Superior temporal gyrus (tissue), 1 donor: ENCODE measurements around the gene RPS6KC1.
"Not testable (repeated sequence)": the region's sequence is repeated elsewhere in the genome, so short reads cannot be mapped to it uniquely, and the experiment has no call there.

Source experiments
- DNase-seq: peaks from one replicate; pipeline ENCODE4 v3.0.0-alpha.2; 2016; ENCODE audit errors: extremely low spot score

RPS6KC1 gene

DNA sequence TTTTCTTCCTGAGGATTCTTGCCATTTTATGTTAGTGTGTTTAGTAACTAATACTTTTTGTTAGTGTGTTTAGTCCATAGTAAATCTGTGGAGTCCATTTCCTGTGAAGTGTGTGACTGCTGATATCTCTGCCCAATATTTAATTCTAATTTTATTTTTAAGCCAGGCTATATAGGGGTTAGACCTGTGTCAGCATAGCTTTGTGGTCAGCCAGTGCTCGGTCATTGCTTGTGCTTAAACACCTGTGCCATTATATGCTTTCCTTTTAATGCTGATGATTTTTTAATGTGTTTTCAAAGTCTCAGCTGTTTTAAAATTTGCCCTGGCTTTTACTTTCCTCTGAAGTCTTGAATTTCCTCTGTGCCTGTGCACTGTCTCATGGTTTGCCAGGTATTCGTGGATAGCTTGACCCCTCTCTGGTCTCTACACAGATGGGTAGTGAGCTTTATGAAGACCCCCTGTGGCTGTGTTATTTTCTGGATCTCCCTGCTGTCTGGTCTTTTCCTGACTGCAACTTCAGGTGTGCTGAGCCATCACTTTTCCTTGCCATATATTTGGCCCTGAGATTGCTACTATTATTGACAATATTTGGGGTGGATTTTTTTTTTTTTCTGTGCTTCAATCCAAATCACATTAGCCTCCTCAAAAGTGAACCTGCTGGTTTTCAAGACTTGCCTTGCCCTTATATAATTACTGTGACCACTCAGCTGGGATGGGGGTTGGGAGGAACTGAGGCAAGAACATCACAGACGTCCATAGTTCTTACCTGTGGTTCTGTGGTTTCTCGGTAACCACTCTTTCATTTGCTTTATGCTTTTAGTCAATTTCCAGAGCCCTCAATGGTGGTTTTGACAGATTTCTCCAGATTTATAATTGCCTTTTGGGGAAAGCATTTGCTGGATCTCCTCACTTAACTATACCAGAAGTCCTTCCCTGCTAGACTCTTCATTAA lies 59.6 kb downstream of the RPS6KC1 start:
- DNase-seq = no peak

DNA sequence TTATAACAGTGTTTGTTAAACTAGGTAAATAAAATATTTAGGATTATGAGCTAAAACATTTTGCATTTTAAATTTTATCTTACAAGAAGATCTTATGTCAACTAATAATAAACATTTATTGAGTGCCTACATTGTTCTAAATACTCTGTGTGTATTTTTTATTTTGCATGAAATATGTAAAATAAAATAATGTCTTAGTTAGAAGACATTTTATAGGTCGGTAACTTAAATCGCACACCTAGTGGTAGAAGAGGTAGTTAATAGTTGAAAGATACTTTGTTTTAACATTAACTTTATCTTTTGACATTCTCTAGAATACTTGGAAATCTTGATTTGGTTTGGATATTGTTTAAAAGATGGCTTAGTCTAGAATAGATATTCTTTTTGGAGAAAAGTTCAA lies 60.5 kb downstream of the RPS6KC1 start:
- DNase-seq = no peak

DNA sequence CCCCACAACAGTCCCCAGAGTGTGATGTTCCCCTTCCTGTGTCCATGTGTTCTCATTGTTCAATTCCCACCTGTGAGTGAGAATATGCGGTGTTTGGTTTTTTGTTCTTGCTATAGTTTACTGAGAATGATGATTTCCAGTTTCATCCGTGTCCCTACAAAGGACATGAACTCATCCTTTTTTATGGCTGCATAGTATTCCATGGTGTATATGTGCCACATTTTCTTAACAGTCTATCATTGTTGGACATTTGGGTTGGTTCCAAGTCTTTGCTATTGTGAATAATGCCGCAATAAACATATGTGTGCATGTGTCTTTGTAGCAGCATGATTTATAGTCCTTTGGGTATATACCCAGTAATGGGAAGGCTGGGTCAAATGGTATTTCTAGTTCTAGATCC lies 61.7 kb downstream of the RPS6KC1 start:
- DNase-seq = not testable (repeated sequence)

DNA sequence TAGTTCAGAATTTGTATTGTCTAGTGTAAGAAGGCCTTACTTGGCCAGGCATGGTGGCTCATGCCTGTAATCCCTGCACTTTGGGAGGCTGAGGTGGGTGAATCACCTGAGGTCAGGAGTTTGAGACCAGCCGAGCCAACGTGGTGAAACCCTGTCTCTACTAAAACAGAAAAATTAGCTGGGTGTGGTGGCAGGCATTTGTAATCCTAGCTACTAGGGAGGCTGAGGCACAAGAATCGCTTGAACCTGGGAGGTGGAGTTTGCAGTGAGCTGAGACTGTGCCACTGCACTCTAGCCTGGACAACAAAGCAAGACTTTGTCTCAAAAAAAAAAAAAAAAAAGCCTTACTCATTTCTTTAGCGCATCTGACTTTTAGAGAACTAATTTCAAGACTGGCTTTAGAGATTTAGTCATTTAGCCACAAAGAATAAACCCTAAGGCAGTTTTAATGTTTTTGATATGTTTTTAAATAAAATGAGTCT lies 66.7 kb downstream of the RPS6KC1 start:
- not testable (repeated sequence) for DNase-seq

DNA sequence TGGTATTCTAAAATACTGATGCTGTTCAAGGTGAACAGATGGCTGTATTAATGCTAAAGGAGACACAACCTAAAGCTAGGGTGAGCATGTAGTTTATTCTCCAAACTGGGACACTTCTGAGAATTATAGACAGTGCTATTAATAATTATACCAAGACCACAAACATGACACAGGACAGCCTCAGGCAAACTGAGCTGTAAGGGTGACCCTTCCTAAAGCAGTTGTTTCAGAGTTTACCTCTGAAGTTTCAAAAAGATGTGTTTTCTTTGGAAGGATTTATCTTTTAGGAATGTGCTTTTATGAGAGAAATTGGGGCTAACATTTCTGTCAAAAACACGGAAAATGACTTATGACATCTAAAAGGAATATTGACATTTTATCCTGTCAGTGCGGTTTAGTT lies 68.8 kb downstream of the RPS6KC1 start:
- DNase-seq = no peak

DNA sequence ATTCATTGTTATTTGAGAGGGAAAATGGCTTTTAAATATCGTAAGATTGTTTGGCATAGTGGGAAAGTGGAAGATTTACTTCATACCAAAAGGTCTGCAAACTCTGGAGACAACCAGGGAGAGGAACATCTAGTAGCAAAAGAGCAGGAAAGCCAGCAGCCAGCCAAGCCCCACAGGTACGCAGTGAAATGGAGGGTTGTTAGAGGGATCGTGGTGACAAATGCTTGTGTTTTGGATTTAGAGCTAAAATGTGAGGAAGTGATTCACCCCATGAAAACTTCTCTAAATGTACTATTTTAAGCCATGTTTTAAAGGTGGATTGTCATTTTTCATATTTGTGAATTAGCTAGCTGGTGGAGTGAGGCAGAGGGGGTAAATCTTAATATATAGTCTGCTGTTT lies 69.3 kb downstream of the RPS6KC1 start:
- DNase-seq = no peak

DNA sequence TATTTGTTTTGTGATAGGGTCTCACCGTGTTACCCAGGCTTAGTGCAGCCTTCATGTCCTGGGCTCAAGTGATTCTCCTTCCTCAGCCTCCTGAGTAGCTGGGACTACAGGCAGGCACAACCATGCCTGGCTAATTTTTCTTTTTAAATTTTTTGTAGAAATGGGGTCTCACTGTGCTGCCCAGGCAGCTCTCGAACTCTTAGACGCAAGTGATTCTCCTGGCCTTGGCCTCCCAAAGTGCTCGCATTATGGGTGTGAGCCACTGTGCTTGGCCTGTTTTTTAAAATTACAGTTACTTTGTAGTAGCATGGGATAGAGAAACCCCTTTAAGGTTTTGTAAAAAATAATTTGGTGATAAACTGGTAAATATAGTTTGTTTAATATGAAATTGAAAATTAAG lies 69.9 kb downstream of the RPS6KC1 start:
- no peak for DNase-seq

DNA sequence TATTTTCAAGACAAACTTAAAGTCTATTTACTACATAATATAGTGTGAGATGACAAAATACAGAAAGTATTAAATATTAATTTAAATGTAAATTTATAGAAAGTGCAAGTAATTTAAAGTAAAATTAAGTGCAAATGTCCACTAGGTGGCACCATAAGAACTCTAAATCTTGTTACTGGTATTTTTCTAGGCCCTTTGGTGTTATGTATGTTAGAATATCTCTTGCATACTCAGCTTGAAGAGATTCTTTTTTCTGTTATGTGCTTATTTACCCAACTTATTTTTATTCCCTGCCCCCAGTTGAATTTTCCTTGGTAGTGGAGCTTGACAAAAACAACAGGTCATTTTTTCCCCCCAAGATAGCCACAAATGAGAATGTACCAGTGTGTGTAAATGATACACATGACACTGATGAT lies 71.5 kb downstream of the RPS6KC1 start:
- DNase-seq = peak; percentile 90

DNA sequence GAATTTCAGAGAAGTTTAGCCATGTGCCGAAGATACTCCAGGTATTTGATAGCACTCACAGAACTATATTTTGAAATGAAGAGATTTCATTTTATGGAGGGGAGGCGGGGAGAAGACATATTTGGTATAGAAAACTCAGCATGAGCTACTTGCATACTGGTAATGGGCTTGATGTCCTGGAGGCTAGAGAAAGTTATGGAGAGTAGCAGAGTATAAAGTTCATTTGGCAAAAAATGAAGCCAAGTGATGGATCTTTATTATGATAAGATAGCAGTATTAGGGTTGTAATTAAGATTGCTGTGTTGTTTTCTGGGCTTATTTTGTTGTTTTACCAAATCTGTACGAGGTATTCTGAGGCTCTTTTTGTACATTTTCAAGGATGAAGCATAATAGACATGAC lies 72.0 kb downstream of the RPS6KC1 start:
- DNase-seq = no peak

DNA sequence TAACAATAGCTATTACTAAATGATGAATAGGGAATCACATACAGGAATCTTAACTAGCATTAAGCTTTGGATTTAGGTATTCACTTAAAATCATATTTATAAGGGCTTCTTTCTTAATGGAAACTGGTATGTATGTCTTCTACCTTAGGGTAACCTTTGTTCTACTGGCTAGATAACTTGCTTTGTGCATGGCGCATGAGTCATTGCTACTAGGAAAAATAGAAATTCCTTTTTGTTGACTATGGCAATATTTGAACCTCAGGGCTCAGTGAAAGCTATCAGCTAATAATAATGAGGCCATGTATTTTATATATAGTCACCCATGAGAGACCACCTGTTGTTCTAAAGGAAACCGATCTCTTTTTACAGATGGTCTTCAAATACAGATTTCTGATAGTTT lies 72.5 kb downstream of the RPS6KC1 start:
- DNase-seq = no peak

DNA sequence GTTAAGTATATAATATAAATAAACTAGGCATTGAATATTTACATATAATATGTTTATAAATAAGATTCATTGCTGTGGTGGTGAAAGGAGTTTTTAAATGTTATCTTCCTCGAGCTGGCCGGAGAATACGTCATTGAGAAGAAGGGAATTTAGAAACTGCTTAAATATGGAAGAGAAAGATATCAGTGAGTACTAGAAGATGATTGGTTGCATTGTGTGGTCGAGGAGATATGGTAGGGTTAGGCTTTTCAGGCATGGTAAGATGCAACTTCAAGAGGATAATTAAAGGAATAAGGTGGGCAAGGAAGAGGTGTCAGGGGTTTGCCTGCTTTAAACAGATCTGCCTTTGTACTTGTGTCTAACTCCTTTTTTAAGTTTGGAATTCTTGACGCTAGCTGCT lies 73.5 kb downstream of the RPS6KC1 start:
- no peak for DNase-seq

DNA sequence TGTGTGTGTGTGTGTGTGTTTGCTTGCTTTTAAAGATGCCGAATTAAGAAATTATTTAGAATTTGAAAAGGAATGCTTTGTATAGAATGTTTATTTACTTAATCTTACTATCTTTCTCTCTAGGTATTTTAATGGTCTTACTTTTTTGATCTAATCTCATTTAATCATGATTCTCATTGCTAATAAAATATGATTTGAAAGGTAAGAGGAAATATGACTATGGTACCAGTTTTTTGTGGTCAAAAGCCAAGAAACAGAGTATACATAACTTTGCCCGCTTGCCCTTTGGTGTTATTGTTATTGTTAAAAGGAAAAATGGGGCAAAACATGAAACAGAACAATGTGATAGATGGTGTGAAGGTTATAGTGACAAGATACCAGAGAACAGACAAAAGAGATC lies 74.6 kb downstream of the RPS6KC1 start:
- no peak for DNase-seq

DNA sequence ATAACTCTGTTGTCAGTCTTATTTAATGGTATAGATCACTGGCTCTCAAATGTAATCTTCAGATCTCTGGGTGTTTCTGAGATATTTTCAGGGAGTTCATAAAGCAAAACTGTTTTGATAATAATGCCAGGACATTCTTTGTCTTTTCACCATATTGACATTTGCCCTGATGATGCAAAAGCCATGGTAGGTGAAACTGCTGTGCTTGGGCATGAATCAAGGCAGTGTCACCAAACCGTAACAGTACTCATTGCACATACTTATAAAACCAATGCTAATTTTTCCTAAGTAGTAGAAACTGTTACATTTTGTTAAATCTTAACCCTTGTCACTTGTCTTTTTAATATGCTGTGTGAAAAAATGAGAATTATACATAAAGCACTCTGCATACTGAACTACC lies 76.0 kb downstream of the RPS6KC1 start:
- DNase-seq = no peak

DNA sequence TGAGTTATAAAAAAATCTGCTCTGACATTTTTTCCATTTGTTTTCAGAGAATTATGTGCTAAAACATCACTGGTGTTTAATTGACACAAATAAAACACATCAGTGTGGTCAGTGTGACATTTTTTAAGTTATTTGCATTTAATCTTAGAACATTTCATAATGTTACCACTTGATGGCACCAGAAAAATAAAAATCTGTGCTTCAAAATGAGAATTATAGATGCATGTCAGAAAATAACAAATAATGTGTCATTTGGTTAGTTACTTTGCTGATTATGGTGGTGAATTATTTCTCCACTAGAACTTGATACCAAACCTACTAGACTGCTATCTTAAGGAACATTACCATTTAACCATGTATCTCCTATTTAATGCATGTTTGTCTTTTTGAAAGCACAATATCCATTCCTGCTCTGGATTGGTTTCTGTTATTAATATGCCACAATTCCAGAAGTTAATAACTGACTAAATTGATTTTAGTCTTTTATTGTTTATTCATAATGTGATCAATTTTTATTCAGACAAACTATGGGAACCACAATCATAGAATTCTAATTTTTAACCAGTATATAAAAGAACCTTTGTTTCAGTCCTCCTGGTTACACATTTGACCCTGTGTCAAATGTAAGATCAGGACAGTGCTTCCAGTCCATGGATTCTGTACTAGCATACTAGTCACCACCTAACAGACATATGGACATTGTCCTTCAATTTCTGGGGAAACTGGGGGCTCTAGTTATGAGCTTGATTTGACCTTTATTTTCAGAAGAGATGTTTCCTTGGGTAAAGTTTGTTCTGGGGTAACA lies 81.0 kb downstream of the RPS6KC1 start:
- DNase-seq = peak; percentile 69

DNA sequence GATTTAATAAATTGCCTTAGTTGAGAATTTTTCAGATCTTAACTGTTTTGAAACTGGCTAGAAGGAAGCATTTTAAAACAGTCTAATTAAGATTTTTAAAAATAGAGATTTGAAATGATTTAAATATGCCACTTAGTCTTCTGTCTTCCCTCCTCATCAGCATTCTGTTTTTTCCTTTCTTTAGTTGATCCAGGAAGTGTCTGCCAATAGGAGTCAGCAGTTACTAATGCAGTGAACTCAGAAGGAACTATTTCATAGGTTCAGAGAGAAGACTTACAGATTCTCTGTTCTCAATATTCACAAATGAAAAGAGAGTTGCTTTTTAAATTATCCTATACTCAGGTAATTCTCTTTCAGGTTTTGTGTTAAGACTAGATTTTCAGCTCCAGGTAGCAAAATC lies 84.5 kb downstream of the RPS6KC1 start:
- DNase-seq = peak; percentile 51

DNA sequence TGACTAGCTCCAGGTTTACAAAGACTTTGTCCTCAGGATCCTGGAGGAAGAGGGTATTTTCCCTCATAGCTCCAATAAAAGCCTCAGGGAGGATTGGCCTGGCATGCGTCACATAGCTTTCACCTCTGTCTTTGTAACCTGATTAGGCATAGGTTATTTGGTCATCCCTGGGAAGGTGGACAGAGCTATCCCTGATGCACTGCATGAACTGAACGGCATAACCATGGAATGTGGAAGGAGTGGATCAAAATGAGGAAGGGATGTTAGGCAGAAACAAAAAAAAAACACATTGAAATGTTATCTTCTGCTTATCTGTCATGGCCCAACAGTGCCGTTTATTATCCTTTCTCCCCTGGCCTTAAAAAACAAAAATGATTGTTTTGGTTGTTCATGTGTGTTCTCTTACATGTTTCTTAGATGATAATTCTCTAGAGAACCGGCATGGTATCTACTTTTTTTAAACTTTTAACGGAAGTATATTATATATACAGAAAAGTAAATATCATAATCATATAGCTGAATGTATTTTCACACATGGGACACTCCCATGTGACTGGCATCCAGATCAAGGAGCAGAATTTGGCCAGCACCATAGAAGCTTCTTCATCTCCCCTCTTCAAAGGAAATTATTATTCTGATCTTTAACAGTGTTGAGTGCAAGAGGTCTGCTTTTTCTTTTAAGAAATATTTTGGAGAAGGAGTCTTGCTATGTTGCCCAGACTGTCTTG lies 85.3 kb downstream of the RPS6KC1 start:
- DNase-seq = no peak

DNA sequence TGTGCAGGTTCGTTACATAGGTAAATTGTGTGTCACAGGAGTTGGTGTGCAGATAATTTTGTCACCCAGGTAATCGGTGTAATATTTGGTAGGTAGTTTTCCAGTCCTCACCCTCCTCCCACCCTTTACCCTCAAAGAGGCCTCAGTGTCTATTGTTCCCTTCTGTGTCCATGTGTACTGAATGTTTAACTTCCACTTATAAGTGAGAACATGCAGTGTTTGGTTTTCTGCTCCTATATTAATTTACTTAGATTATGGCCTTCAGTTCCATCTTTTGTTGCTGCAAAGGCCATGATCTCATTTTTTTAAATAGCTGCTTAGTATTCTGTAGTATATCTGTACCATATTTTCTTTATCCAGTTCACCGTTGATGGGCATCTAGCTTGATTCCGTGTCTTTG lies 87.3 kb downstream of the RPS6KC1 start:
- no peak for DNase-seq

DNA sequence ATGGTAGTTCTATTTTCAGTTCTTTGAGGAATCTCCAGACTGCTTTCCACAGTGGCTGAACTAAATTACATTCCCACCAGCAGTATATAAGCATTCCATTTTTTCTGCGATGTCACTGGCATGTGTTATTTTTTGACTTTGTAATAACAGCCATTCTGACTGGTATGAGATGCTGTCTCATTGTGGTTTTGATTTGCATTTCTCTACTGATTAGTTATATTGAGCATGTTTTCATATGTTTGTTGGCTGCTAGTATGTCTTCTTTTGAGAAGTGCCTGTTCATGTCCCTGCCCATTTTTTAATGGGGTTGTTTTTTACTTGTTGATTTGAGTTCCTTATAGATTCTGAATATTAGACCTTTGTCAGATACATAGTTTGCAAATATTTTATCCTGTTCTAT lies 87.9 kb downstream of the RPS6KC1 start:
- no peak for DNase-seq

DNA sequence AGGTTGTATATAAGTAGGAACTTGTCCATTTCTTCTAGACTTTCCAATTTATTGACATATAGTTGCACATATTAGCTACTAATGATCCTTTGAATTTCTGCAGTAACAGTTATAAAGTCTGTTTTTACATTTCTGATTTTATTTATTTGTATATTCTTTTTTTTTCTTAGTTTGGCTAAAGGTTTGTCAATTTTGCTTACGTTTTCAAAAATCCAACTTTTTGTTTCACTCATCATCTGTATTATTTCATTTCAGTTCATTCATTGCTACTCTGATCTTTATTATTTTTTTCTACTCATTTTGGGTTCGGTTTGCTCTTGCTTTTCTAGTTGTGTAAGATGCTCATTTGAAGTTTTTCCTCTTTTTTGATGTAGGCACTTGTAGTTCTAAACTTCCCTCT lies 97.9 kb downstream of the RPS6KC1 start:
- DNase-seq = no peak

DNA sequence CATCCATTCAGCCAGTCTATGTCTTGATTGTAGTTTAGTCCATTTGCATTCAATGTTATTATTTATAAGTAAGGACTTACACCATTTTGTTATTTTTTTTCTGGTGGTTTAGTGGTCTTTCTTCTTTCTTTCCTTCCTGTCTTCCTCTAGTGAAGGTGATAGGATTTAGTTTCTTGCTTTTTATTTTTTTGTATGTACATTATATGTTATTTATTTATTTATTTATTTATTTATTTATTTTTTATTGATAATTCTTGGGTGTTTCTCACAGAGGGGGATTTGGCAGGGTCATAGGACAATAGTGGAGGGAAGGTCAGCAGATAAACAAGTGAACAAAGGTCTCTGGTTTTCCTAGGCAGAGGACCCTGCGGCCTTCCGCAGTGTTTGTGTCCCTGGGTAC lies 99.0 kb downstream of the RPS6KC1 start:
- not testable (repeated sequence) for DNase-seq

DNA sequence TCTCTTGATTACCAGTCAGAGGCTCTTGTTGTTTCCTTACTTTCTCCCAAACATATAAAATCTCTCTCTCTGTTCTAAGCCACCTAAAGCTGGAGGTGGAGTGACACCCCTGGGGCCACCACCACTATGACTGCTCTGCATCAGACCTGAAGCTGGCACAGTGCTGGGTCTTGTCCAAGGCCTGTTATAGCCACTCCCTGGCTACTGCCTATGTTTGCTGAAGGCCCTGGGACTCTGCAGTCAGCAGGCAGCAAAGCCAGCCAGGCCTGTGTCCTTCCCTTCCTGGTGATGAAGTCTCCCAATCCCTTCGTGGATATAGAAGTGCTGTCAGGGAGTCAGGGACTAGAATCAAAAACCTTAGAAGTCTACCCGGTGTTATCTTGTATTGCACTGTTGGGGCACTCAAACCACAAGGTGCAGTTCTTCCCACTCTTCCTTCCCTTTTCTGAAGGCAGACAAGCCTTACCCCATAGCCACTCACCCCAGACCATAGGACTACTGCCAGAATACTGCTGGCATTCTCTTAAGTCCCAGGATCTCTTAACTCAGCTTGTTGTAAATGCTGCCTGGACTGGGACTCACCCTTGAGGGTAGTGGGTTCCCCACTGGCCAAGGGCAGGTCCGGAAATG lies 103.1 kb downstream of the RPS6KC1 start:
- no peak for DNase-seq

DNA sequence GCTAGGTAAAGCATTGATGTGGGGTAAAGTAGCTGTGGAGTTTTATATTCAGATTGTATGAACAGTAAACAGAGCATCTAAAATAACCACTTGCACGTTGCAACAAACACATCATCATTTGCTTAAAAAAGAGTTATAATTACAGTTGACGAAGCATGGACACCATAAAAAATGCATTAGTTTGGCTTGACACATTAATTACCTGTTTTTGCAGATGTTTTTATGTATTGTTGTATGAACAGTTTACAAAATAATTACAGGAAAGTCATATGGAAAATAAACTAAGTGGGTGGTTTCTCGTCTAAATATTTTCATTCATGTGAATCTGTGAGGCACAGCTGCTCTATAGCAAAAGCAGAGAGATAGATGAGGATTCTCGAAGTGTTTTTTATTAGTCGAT lies 108.3 kb downstream of the RPS6KC1 start:
- DNase-seq = peak; percentile 6
